HepG2 (cell line): Measurements from ENCODE around the gene M1AP. TPM values are rescaled to one million over a fixed set of nuclear protein-coding genes. Genes with fewer than 3 reads are reported as not detected.
A peak's percentile ranks its signal among the peaks of the same experiment; 100 is the strongest.

Experiments
- CENPX ChIP-seq: sonication (generic); formaldehyde crosslinking; IDR thresholded peaks from 2 replicates; pipeline ENCODE4 v1.9.0; 2021; ENCODE audit warnings: mild to moderate bottlenecking, missing genetic modification reagents, moderate library complexity
- CHD4 ChIP-seq: fragments of 200-600 bp; sonication (generic); IDR thresholded peaks from 2 replicates; pipeline ENCODE4 v1.7.0; 2017; ENCODE audit warnings: mild to moderate bottlenecking, low read length, borderline replicate concordance
- KAT7 ChIP-seq: IDR thresholded peaks from 2 replicates; pipeline ENCODE4 v1.6.1; 2018; ENCODE audit warnings: borderline replicate concordance, missing compliant biosample characterization
- KMT2B ChIP-seq: IDR thresholded peaks from 2 replicates; pipeline ENCODE4 v1.6.1; 2016; ENCODE audit warnings: missing genetic modification reagents, missing compliant biosample characterization
- NFIB ChIP-seq: sonication (generic); formaldehyde crosslinking; IDR thresholded peaks from 2 replicates; pipeline ENCODE4 v1.9.0; 2021; ENCODE audit warnings: missing genetic modification reagents, mild to moderate bottlenecking, borderline replicate concordance
- RNF2 ChIP-seq: fragments of 450-650 bp; conservative IDR thresholded peaks from 2 replicates; pipeline ENCODE4 v1.6.1; 2016; ENCODE audit warnings: low read depth
- SIN3B ChIP-seq: fragments of 150-350 bp; IDR thresholded peaks from 2 replicates; pipeline ENCODE4 v1.6.1; 2014; ENCODE audit warnings: low read length
- SRF ChIP-seq: IDR thresholded peaks from 2 replicates; pipeline ENCODE4 v1.6.1; 2011; ENCODE audit warnings: mild to moderate bottlenecking, low read depth, low read length, moderate library complexity
- TEAD3 ChIP-seq: optimal IDR thresholded peaks from 2 replicates; pipeline ENCODE3; 2016; ENCODE audit warnings: borderline replicate concordance
- THYN1 ChIP-seq: sonication (generic); formaldehyde crosslinking; IDR thresholded peaks from 2 replicates; pipeline ENCODE4 v1.8.1; 2023; ENCODE audit warnings: low read depth, mild to moderate bottlenecking, moderate library complexity, missing genetic modification reagents, borderline replicate concordance
- ZMAT5 ChIP-seq: sonication (generic); formaldehyde crosslinking; IDR thresholded peaks from 2 replicates; pipeline ENCODE4 v1.5.0; 2020; ENCODE audit warnings: mild to moderate bottlenecking, low read depth, missing genetic modification reagents, borderline replicate concordance
- ZNF281 ChIP-seq: sonication (generic); formaldehyde crosslinking; IDR thresholded peaks from 2 replicates; pipeline ENCODE4 v1.4.0; 2020; ENCODE audit warnings: missing genetic modification reagents, borderline replicate concordance
- ZNF318 ChIP-seq: sonication (generic); formaldehyde crosslinking; IDR thresholded peaks from 2 replicates; pipeline ENCODE4 v1.4.0; 2020; ENCODE audit warnings: mild to moderate bottlenecking, missing genetic modification reagents
- ZNF326 ChIP-seq: sonication (generic); formaldehyde crosslinking; IDR thresholded peaks from 2 replicates; pipeline ENCODE4 v1.4.0; 2020; ENCODE audit warnings: missing genetic modification reagents, borderline replicate concordance
- ZNF788 ChIP-seq: sonication (generic); formaldehyde crosslinking; IDR thresholded peaks from 2 replicates; pipeline ENCODE4 v1.5.0; 2020; ENCODE audit warnings: mild to moderate bottlenecking, missing genetic modification reagents, borderline replicate concordance
- polyA plus RNA-seq, 8 experiments: library from polyadenylated mRNA; depleted of rRNA in 3 of 8; stranded (reverse) in 7 of 8; unstranded in 1 of 8; fragments of >200 nt; fragmentation: Illumina TruSeq in 4 of 8; extraction: Trizol in 4 of 8; gene quantifications; 2 replicates each; pipeline versions ENCODE4 v1.2.1 to v1.2.3, GENCODE V29; 2011 to 2016; ENCODE audit warnings: low read depth in 4 of 8, missing spikeins in 1 of 8, mixed read lengths in 1 of 8; ENCODE audit not compliant: insufficient read depth in 1 of 8
- total RNA-seq, 5 experiments: library from RNA; depleted of rRNA; stranded (reverse); fragments of >200 nt; fragmentation: Illumina TruSeq; extraction: Trizol; gene quantifications; 2 replicates each; pipeline ENCODE4 v1.2.3, GENCODE V29; 2016; ENCODE audit warnings: low read depth in 1 of 5
- TF ChIP-seq, protein P1 (sequence below): sonication (generic); formaldehyde crosslinking; IDR thresholded peaks from 2 replicates; pipeline ENCODE4 v1.4.0; 2020; ENCODE audit warnings: missing genetic modification reagents; ENCODE audit errors: not compliant biosample characterization

The M1AP gene
- total and polyA plus RNA-seq, 2 of the 13 experiments (the other 11 are each of a cell fraction or from before 2014, with no cell fraction given): not detected

GRCh38 chr2:74525717-74526648 is 122.1 kb downstream of the M1AP start, which contains the start of gene DQX1 (continued):
- no peak for TF ChIP-seq ZNF318
- no peak for TF ChIP-seq NFIB (CRISPR knock-in tag)
- TF ChIP-seq ZNF788 (CRISPR knock-in tag): peak; percentile 83; the same call in 1 of the 2 replicates
- TF ChIP-seq CHD4: no peak
- no peak for TF ChIP-seq SRF
- peak; percentile 97 for TF ChIP-seq TEAD3 (CRISPR knock-in tag)
- 0 out of 2 replicates have a peak, but pooled peaks have one; percentile 21 for TF ChIP-seq ZNF281 (CRISPR knock-in tag)
- TF ChIP-seq, protein P1, sequence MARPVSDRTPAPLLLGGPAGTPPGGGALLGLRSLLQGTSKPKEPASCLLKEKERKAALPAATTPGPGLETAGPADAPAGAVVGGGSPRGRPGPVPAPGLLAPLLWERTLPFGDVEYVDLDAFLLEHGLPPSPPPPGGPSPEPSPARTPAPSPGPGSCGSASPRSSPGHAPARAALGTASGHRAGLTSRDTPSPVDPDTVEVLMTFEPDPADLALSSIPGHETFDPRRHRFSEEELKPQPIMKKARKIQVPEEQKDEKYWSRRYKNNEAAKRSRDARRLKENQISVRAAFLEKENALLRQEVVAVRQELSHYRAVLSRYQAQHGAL: no peak
- TF ChIP-seq KAT7: peak; percentile 74; the same call in 1 of the 2 replicates
- TF ChIP-seq ZNF326: no peak
- no peak for TF ChIP-seq THYN1 (CRISPR knock-in tag)
- no peak; the same call in 1 of the 2 replicates for TF ChIP-seq RNF2
- peak; percentile 45; the same call in 1 of the 2 replicates for TF ChIP-seq KMT2B (CRISPR knock-in tag)
- no peak for TF ChIP-seq SIN3B
- no peak for TF ChIP-seq CENPX
- TF ChIP-seq ZMAT5 (CRISPR knock-in tag): no peak
